C4-2B (cell line): ENCODE results near the gene PTAR1.

Experiments
- CTCF ChIP-seq: fragments of 450-650 bp; conservative IDR thresholded peaks from 2 replicates; pipeline ENCODE4 v1.5.1; 2017; ENCODE audit warnings: mild to moderate bottlenecking
- ZFX ChIP-seq: fragments of 450-650 bp; IDR thresholded peaks from 2 replicates; pipeline ENCODE4 v1.6.1; 2017

DNA sequence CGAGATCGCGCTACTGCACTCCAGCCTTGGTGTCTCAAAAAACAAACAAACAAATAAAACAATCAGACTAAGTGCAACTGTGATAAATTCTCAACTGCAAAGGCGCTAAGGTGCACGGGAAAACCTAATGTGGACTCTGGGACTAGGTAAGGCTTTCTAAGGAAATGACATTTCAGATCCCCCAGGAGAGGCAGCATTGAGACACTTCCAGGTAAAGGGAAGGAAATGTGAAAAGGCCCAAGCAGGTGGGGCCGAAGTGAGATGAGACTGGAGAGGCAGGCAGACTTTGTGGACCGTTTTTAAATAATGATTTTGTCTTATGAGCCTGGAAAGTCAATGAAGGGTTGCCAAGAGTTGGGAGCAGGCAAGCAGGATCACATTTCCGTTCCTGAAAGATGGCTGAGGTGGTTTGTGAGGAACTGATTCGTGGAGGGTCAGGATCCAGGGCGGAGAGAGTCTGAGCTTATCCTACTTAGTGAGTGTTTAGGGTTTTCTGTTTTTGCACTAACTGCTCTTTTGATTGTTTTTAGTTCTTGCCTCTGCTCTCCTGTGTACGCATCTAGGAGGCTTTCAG lies 85.6 kb downstream of the PTAR1 start:
- peak; percentile 36 for TF ChIP-seq CTCF
- no peak for TF ChIP-seq ZFX
